Heart left ventricle (tissue), 16 donors: ENCODE results near the gene LRRC42. TPM values are rescaled to one million over a fixed set of nuclear protein-coding genes. Genes with fewer than 3 reads are reported as not detected.
A peak's percentile ranks its signal among the peaks of the same experiment; 100 is the strongest.

Source experiments
- ATAC-seq, 4 donors: fragments of 200-7000 bp; cut with Tn5 transposase; one replicate each; pipeline ENCODE4 v1.9.1; 2020 to 2022; ENCODE audit warnings: moderate library complexity in 4 of 4, mild to moderate bottlenecking in 3 of 4, moderate number of reproducible peaks in 1 of 4
- DNase-seq, 5 donors: peaks; one replicate each; pipeline ENCODE4 v3.0.0-alpha.2; 2020
- H3K27ac ChIP-seq, 12 donors: fragments of 200-600 bp; sonication (generic) in 4 of 12; one replicate each; pipeline versions ENCODE4 v1.5.0 to v1.8.0; 2016 to 2022; ENCODE audit warnings: mild to moderate bottlenecking in 2 of 12
- H3K27me3 ChIP-seq, 9 donors: fragments of 200-600 bp; sonication (generic) in 2 of 9; one replicate each; pipeline versions ENCODE4 v1.5.1 to v1.8.0; 2016 to 2022; ENCODE audit warnings: mild to moderate bottlenecking in 3 of 9
- H3K36me3 ChIP-seq, 9 donors: fragments of 200-600 bp; sonication (generic) in 2 of 9; one replicate each; pipeline versions ENCODE4 v1.5.0 to v1.8.0; 2018 to 2022; ENCODE audit warnings: mild to moderate bottlenecking in 2 of 9
- H3K4me1 ChIP-seq, 12 donors: fragments of 200-600 bp; sonication (generic) in 4 of 12; one replicate each; pipeline versions ENCODE4 v1.5.0 to v1.8.0; 2016 to 2022; ENCODE audit warnings: mild to moderate bottlenecking in 3 of 12
- H3K4me3 ChIP-seq, 12 donors: fragments of 200-600 bp; sonication (generic) in 4 of 12; one replicate each; pipeline versions ENCODE4 v1.5.0 to v1.8.0; 2017 to 2022; ENCODE audit warnings: mild to moderate bottlenecking in 9 of 12, moderate library complexity in 4 of 12
- H3K9me3 ChIP-seq, 12 donors: fragments of 200-600 bp; sonication (generic) in 4 of 12; one replicate each; pipeline versions ENCODE4 v1.5.0 to v1.8.0; 2016 to 2022; ENCODE audit warnings: mild to moderate bottlenecking in 1 of 12
- POLR2A ChIP-seq, 2 donors: fragments of 450-650 bp; IDR thresholded peaks; one replicate each; pipeline ENCODE4 v1.6.1; 2017; ENCODE audit warnings: antibody characterized with exemption in 2 of 2, mild to moderate bottlenecking in 2 of 2, moderate library complexity in 2 of 2
- WGBS, 4 donors: extraction: QIAGEN DNeasy Blood & Tissue Kit in 2 of 4; methylation state at CpG; one replicate each; pipeline versions ENCODE4 v1.1.5 to v1.1.7; 2013 to 2018; 5-methylcytosine and 5-hydroxymethylcytosine counted together
- intact Hi-C, 10 donors: fragments of 100-400 bp; cut with DNase I; formaldehyde crosslinking; loops; one replicate each; pipeline versions ENCODE4 v1.11.1 to v1.14.2; 2022
- polyA plus RNA-seq, 2 donors: library from polyadenylated mRNA; stranded (reverse); fragments of 200-250 nt; gene quantifications; one replicate each; pipeline ENCODE4 v1.2.3, GENCODE V29; 2013
- total RNA-seq, 9 donors: library from RNA; depleted of rRNA in 2 of 9; stranded (reverse); fragments of >200 nt in 2 of 9; fragmentation: NEBNext Ultra II Directional in 3 of 9; extraction: Animal tissue kit (Norgen Biotek cat#: 25700) in 3 of 9; gene quantifications; one replicate each; pipeline versions ENCODE4 v1.1.0 to v1.2.4, GENCODE V29; 2016 to 2023
- TF ChIP-seq, protein P1 (sequence below), 12 donors: fragments of 200-600 bp; sonication (generic) in 4 of 12; IDR thresholded peaks; one replicate each; pipeline versions ENCODE4 v1.5.0 to v1.8.0; 2018 to 2022; ENCODE audit warnings: antibody characterized with exemption in 12 of 12, mild to moderate bottlenecking in 5 of 12
- donor health status: ischemic (EF 13 %, LVEDD 7.1; RV severe dilation, severe dysfunction).
- donor health status: healthy with polysubstance abuse.
- donor health status: DM: no; HTN: yes; CAD: no.
- donor health status: DM: no; HTN: no; CAD: no.
- donor health status: ischemic (EF 25% LVEDD 6.9; RV normal size, moderate dysfunction).
- donor health status: ischemic (EF 25% LVEDD 5.7; RV mildly dilated, moderate dysfunction).
- donor health status: healthy.
- donor health status: DM: yes; HTN: yes; CAD: no.
- donor health status: ischemic (EF 35%, LVEDD 5.7; RV mildly dilated, moderate dysfunction).
- donor health status: nonischemic (EF 11% LVEDD 7.7; RV severe dilation, severe dysfunction).
- donor health status: DM: yes; HTN: yes; CAD: no.
- donor health status: PGD.
- donor health status: ischemic (EF 29% LVEDD 5.4; RV normal size, mild dysfunction).
- donor health status: nonischemic (EF 23%, LVEDD 6.1; RV moderate dilation, normal function).

Gene LRRC42
- total and polyA plus RNA-seq, 11 donors, result 3.7 to 18.5 (median 14.3) TPM

DNA sequence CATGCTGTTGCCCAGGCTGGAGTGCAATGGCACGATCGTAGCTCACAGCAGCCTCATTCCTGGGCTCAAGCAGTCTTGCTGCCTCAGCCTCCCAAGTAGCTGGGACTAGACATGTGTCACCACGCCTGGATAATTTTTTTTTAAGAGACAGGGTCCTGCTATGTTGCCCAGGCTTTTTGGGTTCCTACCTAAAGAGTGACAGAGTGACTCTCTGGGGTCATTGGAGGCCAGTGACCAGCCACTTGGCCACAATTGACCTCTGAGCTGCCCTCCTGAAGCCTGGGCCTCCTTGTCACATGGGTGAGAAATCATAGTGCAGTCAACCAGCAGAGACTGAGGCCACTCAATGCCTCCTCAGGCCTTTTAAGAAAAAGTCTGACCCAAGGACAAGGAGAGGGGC lies 46.4 kb upstream of the LRRC42 start:
- no peak for ATAC-seq
- H3K4me3 ChIP-seq, result no peak overlapping the region
- intact Hi-C loops, result loop anchor here in 1 of 10 donors (10.0 kb wide), 1 partner anchor 155 kb away; the partner anchor contains the start of genes TCEANC2 and TMEM59
- H3K9me3 ChIP-seq, result no peaks in the 10 kb centered on the region
- DNase-seq, result no peak
- peaks cover 0 to 30% (median 5%) of the 10 kb centered on the region in 12 donors for H3K4me1 ChIP-seq
- 84 to 93% (median 91%) methylated on average over 3 of the region's 3 CpGs for WGBS, 4 donors
- no peaks in the 10 kb centered on the region for H3K36me3 ChIP-seq
- peak overlapping the region in 1 of 12 donors; percentile 14 for H3K27ac ChIP-seq
- no peaks in the 10 kb centered on the region for H3K27me3 ChIP-seq
- TF ChIP-seq, protein P1, sequence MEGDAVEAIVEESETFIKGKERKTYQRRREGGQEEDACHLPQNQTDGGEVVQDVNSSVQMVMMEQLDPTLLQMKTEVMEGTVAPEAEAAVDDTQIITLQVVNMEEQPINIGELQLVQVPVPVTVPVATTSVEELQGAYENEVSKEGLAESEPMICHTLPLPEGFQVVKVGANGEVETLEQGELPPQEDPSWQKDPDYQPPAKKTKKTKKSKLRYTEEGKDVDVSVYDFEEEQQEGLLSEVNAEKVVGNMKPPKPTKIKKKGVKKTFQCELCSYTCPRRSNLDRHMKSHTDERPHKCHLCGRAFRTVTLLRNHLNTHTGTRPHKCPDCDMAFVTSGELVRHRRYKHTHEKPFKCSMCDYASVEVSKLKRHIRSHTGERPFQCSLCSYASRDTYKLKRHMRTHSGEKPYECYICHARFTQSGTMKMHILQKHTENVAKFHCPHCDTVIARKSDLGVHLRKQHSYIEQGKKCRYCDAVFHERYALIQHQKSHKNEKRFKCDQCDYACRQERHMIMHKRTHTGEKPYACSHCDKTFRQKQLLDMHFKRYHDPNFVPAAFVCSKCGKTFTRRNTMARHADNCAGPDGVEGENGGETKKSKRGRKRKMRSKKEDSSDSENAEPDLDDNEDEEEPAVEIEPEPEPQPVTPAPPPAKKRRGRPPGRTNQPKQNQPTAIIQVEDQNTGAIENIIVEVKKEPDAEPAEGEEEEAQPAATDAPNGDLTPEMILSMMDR (IDR thresholded peaks at IDR 0.05), result no peak
- no peak for TF ChIP-seq POLR2A (IDR thresholded peaks at IDR 0.05)

DNA sequence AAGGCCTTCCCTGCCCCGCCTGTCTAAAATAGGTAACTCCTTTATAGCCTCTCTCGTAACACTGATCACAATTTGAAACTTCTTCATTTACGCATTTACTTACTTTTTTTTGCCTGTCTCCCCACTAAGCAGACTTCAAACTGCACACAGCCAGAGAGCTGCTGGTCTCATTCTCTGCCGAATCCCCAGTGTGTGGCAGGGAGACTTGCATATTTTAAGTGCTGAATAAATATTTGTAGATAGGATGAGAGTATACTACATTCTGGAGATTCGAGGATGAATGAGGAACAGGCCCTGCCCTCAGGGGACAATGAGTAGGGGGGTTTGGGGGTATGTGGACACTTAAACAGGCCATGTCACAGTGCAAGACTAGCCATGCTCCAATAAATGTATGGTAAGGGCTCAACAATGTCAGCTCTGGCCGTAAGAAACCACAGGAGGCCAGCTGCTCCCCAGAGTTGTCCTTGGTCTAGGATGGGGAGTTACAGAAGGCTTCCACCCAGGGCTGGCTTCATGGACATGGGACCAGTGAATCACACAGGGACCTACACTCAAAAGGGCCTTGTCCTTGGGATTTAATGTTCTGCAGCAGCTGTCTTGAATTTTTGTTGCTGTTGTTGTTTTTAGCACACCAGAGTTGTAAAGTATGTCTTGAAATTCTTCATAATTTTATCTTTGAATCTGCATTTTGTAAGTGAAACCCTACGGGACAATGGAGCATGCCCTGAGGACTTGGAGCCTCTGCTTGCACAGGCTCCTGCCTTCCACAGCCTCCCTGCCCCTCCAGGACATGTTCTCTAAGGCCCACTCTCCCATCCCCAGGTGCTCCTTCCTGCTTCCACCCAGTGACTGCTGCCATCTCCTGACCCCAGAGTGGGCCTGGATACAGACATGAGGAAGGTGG lies 43.7 kb upstream of the LRRC42 start:
- WGBS, 4 donors, result 77 to 85% (median 81%) methylated on average over 7 of the region's 7 CpGs
- intact Hi-C loops, result no loop called here
- no peaks in the 10 kb centered on the region for H3K9me3 ChIP-seq
- no peak overlapping the region for H3K27ac ChIP-seq
- no peak for DNase-seq
- H3K4me1 ChIP-seq, result peaks cover 0 to 12% (median 5%) of the 10 kb centered on the region in 12 donors
- ATAC-seq, result no peak
- no peak overlapping the region for H3K4me3 ChIP-seq
- no peaks in the 10 kb centered on the region for H3K27me3 ChIP-seq
- TF ChIP-seq, protein P1 (IDR thresholded peaks at IDR 0.05), result no peak
- TF ChIP-seq POLR2A (IDR thresholded peaks at IDR 0.05), result no peak
- no peaks in the 10 kb centered on the region for H3K36me3 ChIP-seq

DNA sequence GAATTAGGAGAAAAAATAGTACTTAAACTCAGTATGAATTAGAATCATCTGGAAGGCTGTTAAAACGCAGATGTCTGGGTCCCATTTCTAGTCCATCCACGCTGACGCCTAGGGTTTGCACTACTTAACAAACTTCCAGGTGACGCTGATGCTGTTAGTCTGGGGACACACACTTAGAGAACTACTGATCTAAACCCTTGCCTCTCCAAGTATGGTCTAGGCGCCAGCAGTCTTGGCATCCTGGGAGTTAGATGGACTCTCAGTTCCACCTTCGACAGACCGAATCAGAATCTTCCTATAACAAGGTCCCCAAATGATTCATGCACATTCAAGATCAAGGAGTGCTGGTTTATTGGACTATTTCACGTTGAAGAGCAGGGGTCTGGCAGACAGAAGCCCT lies 40.6 kb upstream of the LRRC42 start:
- no peaks in the 10 kb centered on the region for H3K9me3 ChIP-seq
- H3K36me3 ChIP-seq, result no peaks in the 10 kb centered on the region
- TF ChIP-seq, protein P1 (IDR thresholded peaks at IDR 0.05), result no peak
- no peak for TF ChIP-seq POLR2A (IDR thresholded peaks at IDR 0.05)
- 93 to 98% (median 95%) methylated on average over 8 of the region's 8 CpGs for WGBS, 4 donors
- ATAC-seq (no peak), DNase-seq (no peak)
- H3K27me3 ChIP-seq, result no peaks in the 10 kb centered on the region
- peaks cover 0 to 6% (median 0%) of the 10 kb centered on the region in 12 donors for H3K4me1 ChIP-seq
- no peak overlapping the region for H3K4me3 ChIP-seq
- no peak overlapping the region for H3K27ac ChIP-seq
- intact Hi-C loops, result no loop called here

DNA sequence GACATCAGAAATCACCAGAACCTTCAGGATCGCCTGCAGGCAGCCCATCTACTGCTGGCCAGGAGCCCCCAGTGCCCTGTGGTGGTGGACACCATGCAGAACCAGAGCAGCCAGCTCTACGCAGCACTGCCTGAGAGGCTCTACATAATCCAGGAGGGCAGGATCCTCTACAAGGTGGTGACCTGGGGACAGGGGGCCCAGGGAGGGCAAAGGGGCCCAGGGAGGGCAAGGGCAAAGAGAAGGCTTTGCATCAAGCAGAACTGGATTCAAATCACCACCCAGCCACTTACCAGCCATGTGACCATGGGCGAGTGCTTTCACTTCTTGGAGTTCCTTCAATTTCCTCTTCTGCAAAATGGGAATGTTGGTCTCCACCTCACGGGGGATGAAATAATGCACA lies 40.0 kb upstream of the LRRC42 start:
- 91 to 98% (median 92%) methylated on average over 3 to 4 of the region's 4 CpGs for WGBS, 4 donors
- ATAC-seq (no peak), DNase-seq (no peak)
- peaks cover 0 to 6% (median 0%) of the 10 kb centered on the region in 12 donors for H3K4me1 ChIP-seq
- no peaks in the 10 kb centered on the region for H3K9me3 ChIP-seq
- H3K4me3 ChIP-seq, result no peak overlapping the region
- no peaks in the 10 kb centered on the region for H3K36me3 ChIP-seq
- no peak overlapping the region for H3K27ac ChIP-seq
- intact Hi-C loops, result no loop called here
- TF ChIP-seq, protein P1 (IDR thresholded peaks at IDR 0.05), result no peak
- no peak for TF ChIP-seq POLR2A (IDR thresholded peaks at IDR 0.05)
- H3K27me3 ChIP-seq, result no peaks in the 10 kb centered on the region
